ENCODE results near the gene SETD7. TPM values are rescaled to one million over a fixed set of nuclear protein-coding genes. Genes with fewer than 3 reads are reported as not detected.
"Not testable (repeated sequence)": the region's sequence is repeated elsewhere in the genome, so short reads cannot be mapped to it uniquely, and the experiment has no call there.

The SETD7 gene
- total RNA-seq, 1 experiment from 2014 or later, result 29.6 TPM

GRCh38 chr4:139450586-139450985, 105.4 kb downstream of the SETD7 start:
- DNase-seq (no peak), ATAC-seq (no peak)
- BruUV-seq (replicated peaks), result no TSS peak
- Histone ChIP-seq H3K79me2 (ENCODE audit: low read length) (peaks cover 38% of the 10 kb centered on the region), H3F3A (ENCODE audit: low read length, unreplicated experiment) (no peaks in the 10 kb centered on the region), H4K20me1 (ENCODE audit: low read length) (0 out of 2 replicates have a peak, but pooled peaks cover 2% of the 10 kb centered on the region), H3K4me3 (ENCODE audit: low read length) (no peak overlapping the region), H3K9me3 (ENCODE audit: low read length) (no peaks in the 10 kb centered on the region), H3K9me2 (replicated peaks; ENCODE audit: low read length) (no peaks in the 10 kb centered on the region), H2AFZ (ENCODE audit: low read length) (no peak overlapping the region), H3K4me1 (ENCODE audit: insufficient read depth, low read length) (peaks cover 17% of the 10 kb centered on the region; the same call in 1 of the 2 replicates), H3K27ac (ENCODE audit: low read length) (no peak overlapping the region), H3K9ac (ENCODE audit: low read length) (no peak overlapping the region), H3K27me3 (ENCODE audit: low read length) (no peaks in the 10 kb centered on the region), H3K36me3 (ENCODE audit: low read depth, low read length) (no peaks in the 10 kb centered on the region), H3K4me2 (ENCODE audit: low read length) (no peak overlapping the region)
- intact Hi-C loops (cut with micrococcal nuclease), result loop anchor here (5.0 kb wide), 1 partner anchor 107 kb away; the partner anchor contains the start of gene SETD7
- TF ChIP-seq EZH2 (IDR thresholded peaks at IDR 0.05; ENCODE audit: low read length, unreplicated experiment) (no peak), EZH2phosphoT487 (IDR thresholded peaks at IDR 0.05; ENCODE audit: borderline replicate concordance, low read length) (no peak), CTCF (conservative IDR thresholded peaks at IDR 0.05; ENCODE audit: low read depth, low read length) (no peak)
- ChIA-PET CTCF (no interaction called here), POLR2A (ENCODE audit: unreplicated experiment) (no interaction called here)

- DNase-seq; H3K9me2 ChIP-seq (replicated peaks; ENCODE audit: low read length); H3K4me2 ChIP-seq (ENCODE audit: low read length); H3K36me3 ChIP-seq (ENCODE audit: low read depth, low read length); H3K9ac ChIP-seq (ENCODE audit: low read length); H3K4me1 ChIP-seq (ENCODE audit: insufficient read depth, low read length); H3K4me3 ChIP-seq (ENCODE audit: low read length); BruUV-seq (replicated peaks); H4K20me1 ChIP-seq (ENCODE audit: low read length); H3K27ac ChIP-seq (ENCODE audit: low read length); CTCF ChIA-PET; intact Hi-C loops (cut with micrococcal nuclease); H3F3A ChIP-seq (ENCODE audit: low read length, unreplicated experiment); H2AFZ ChIP-seq (ENCODE audit: low read length); H3K9me3 ChIP-seq (ENCODE audit: low read length); H3K27me3 ChIP-seq (ENCODE audit: low read length); ATAC-seq; POLR2A ChIA-PET (ENCODE audit: unreplicated experiment): not testable (repeated sequence)
- peaks cover 14% of the 10 kb centered on the region for H3K79me2 ChIP-seq (ENCODE audit: low read length)
These were observed 108.9 kb downstream of the SETD7 start for GRCh38 chr4:139447078-139447477.

Other genes with a start within 250 kb of the SETD7 start
- gene RAB33B, start 102.1 kb downstream of the SETD7 start, total RNA-seq (2014; rRNA removed), result 3.6 and 4.4 TPM in 2 replicates
- 31.6 and 39.0 TPM in 2 replicates for gene MGST2, start 109.6 kb upstream of the SETD7 start, total RNA-seq (2014; rRNA removed)

Data from PC-3 (cell line).